GM19438 (cell line): ENCODE results near the gene CBX8.

Source experiments
- ATAC-seq: cut with Tn5 transposase; IDR thresholded peaks from one replicate; pipeline ENCODE4 v1.9.1; 2021; ENCODE audit warnings: low read depth; ENCODE audit not compliant: unreplicated experiment

The CBX8 gene

GRCh38 chr17:79821331-79822095 lies 24.6 kb upstream of the CBX8 start:
- no peak for ATAC-seq

GRCh38 chr17:79820959-79821330 lies 24.1 kb upstream of the CBX8 start:
- ATAC-seq: no peak

GRCh38 chr17:79819534-79820276 lies 22.8 kb upstream of the CBX8 start:
- no peak for ATAC-seq

- no peak for ATAC-seq
Observed at GRCh38 chr17:79819085-79819484, 22.2 kb upstream of the CBX8 start.

GRCh38 chr17:79818026-79818758 lies 21.3 kb upstream of the CBX8 start:
- no peak for ATAC-seq

- no peak for ATAC-seq
Observed at GRCh38 chr17:79815836-79816461, 19.1 kb upstream of the CBX8 start.

GRCh38 chr17:79814974-79815835 lies 18.3 kb upstream of the CBX8 start:
- ATAC-seq: no peak

- ATAC-seq: no peak
Observed at GRCh38 chr17:79814127-79814973, 17.5 kb upstream of the CBX8 start.

- ATAC-seq: no peak
Observed at GRCh38 chr17:79813297-79814126, 16.6 kb upstream of the CBX8 start.

GRCh38 chr17:79812353-79813258 lies 15.7 kb upstream of the CBX8 start:
- ATAC-seq: no peak

GRCh38 chr17:79811868-79812352 lies 15.0 kb upstream of the CBX8 start:
- no peak for ATAC-seq

- ATAC-seq: no peak
Observed at GRCh38 chr17:79811011-79811867, 14.4 kb upstream of the CBX8 start.

GRCh38 chr17:79810130-79811010 lies 13.5 kb upstream of the CBX8 start:
- ATAC-seq: peak; percentile 75

GRCh38 chr17:79809530-79810129 lies 12.8 kb upstream of the CBX8 start:
- no peak for ATAC-seq
